B cell (primary cell): Measurements from ENCODE around the gene ARFGAP1.

Experiments used
- CTCF ChIP-seq: fragments of 200-600 bp; IDR thresholded peaks from one replicate; pipeline ENCODE4 v1.8.0; 2022; ENCODE audit warnings: antibody characterized with exemption, mild to moderate bottlenecking
- EZH2 ChIP-seq: IDR thresholded peaks from 2 replicates; pipeline ENCODE4 v1.6.1; 2012; ENCODE audit warnings: borderline replicate concordance, low read depth, mild to moderate bottlenecking, moderate library complexity, low read length; ENCODE audit not compliant: insufficient read depth, poor library complexity, severe bottlenecking

GRCh38 chr20:63284083-63284440 lies 11.4 kb downstream of the ARFGAP1 start:
- TF ChIP-seq CTCF (no peak), EZH2 (no peak)
